HCT116 (cell line): ENCODE results near the gene CACNA2D3.

ENCODE experiments used
- EGR1 ChIP-seq: IDR thresholded peaks from 2 replicates; pipeline ENCODE4 v1.6.1; 2012; ENCODE audit warnings: low read depth
- EZH2 ChIP-seq: fragments of 200-600 bp; sonication (generic); IDR thresholded peaks from 2 replicates; pipeline ENCODE4 v1.6.1; 2017; ENCODE audit warnings: antibody characterized with exemption, mixed run types
- EZH2phosphoT487 ChIP-seq: fragments of 200-600 bp; IDR thresholded peaks from 2 replicates; pipeline ENCODE4 v1.6.1; 2018; ENCODE audit warnings: antibody characterized with exemption, borderline replicate concordance
- JUND ChIP-seq: IDR thresholded peaks from 2 replicates; pipeline ENCODE4 v1.6.1; 2012
- MAX ChIP-seq: IDR thresholded peaks from 2 replicates; pipeline ENCODE4 v1.6.1; 2012
- POLR2A ChIP-seq: IDR thresholded peaks from 2 replicates; pipeline ENCODE4 v1.7.0; 2011; ENCODE audit warnings: borderline replicate concordance; ENCODE audit not compliant: insufficient read depth, insufficient read length; ENCODE audit errors: extremely low read depth
- POLR2AphosphoS5 ChIP-seq: IDR thresholded peaks from 2 replicates; pipeline ENCODE4 v1.6.1; 2011; ENCODE audit warnings: mild to moderate bottlenecking, low read depth, low read length, moderate library complexity
- RAD21 ChIP-seq: IDR thresholded peaks from 2 replicates; pipeline ENCODE4 v1.6.1; 2012; ENCODE audit warnings: low read depth, mild to moderate bottlenecking
- SRF ChIP-seq: IDR thresholded peaks from 2 replicates; pipeline ENCODE4 v1.6.1; 2012; ENCODE audit warnings: low read depth
- TCF7L2 ChIP-seq: IDR thresholded peaks from 2 replicates; pipeline ENCODE4 v1.7.0; 2011; ENCODE audit warnings: borderline replicate concordance, inconsistent platforms; ENCODE audit not compliant: insufficient read depth, insufficient read length; ENCODE audit errors: extremely low read depth
- ZFX ChIP-seq: fragments of 450-650 bp; IDR thresholded peaks from 2 replicates; pipeline ENCODE4 v1.6.1; 2017
- ZNF274 ChIP-seq: fragments of 200-500 bp; sonication (Bioruptor generic); IDR thresholded peaks from 2 replicates; pipeline ENCODE4 v1.6.1; 2014; ENCODE audit warnings: mild to moderate bottlenecking, low read depth, low read length, inconsistent platforms
- TF ChIP-seq, protein P1 (sequence below), 3 experiments: fragments of 200-600 bp in 1 of 3; sonication (generic) in 1 of 3; IDR thresholded peaks in 2 of 3; conservative IDR thresholded peaks in 1 of 3; 2 replicates each; pipeline ENCODE4 v1.5.1; 2012 to 2017; ENCODE audit warnings: low read depth in 2 of 3, low read length in 2 of 3, antibody characterized with exemption in 1 of 3, borderline replicate concordance in 1 of 3, control low read depth in 1 of 3, mild to moderate bottlenecking in 1 of 3, mixed read lengths in 1 of 3, mixed run types in 1 of 3, moderate library complexity in 1 of 3; ENCODE audit not compliant: insufficient read depth in 1 of 3
- TF ChIP-seq, protein P2 (sequence below): IDR thresholded peaks from 2 replicates; pipeline ENCODE4 v1.6.1; 2012; ENCODE audit warnings: low read depth

- TF ChIP-seq EZH2phosphoT487 (no peak), POLR2A (no peak), TCF7L2 (no peak), EGR1 (no peak), RAD21 (no peak), EZH2 (no peak), SRF (no peak), JUND (no peak), POLR2AphosphoS5 (no peak), ZFX (no peak), MAX (no peak), ZNF274 (no peak)
- TF ChIP-seq, protein P1, sequence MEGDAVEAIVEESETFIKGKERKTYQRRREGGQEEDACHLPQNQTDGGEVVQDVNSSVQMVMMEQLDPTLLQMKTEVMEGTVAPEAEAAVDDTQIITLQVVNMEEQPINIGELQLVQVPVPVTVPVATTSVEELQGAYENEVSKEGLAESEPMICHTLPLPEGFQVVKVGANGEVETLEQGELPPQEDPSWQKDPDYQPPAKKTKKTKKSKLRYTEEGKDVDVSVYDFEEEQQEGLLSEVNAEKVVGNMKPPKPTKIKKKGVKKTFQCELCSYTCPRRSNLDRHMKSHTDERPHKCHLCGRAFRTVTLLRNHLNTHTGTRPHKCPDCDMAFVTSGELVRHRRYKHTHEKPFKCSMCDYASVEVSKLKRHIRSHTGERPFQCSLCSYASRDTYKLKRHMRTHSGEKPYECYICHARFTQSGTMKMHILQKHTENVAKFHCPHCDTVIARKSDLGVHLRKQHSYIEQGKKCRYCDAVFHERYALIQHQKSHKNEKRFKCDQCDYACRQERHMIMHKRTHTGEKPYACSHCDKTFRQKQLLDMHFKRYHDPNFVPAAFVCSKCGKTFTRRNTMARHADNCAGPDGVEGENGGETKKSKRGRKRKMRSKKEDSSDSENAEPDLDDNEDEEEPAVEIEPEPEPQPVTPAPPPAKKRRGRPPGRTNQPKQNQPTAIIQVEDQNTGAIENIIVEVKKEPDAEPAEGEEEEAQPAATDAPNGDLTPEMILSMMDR (IDR thresholded peaks at IDR 0.05 in 2 of 3, conservative IDR thresholded peaks at IDR 0.05 in 1 of 3; ENCODE audit: borderline replicate concordance in 1 of 3, insufficient read depth in 1 of 3, low read depth in 2 of 3, low read length in 2 of 3) = no peak
- TF ChIP-seq, protein P2, sequence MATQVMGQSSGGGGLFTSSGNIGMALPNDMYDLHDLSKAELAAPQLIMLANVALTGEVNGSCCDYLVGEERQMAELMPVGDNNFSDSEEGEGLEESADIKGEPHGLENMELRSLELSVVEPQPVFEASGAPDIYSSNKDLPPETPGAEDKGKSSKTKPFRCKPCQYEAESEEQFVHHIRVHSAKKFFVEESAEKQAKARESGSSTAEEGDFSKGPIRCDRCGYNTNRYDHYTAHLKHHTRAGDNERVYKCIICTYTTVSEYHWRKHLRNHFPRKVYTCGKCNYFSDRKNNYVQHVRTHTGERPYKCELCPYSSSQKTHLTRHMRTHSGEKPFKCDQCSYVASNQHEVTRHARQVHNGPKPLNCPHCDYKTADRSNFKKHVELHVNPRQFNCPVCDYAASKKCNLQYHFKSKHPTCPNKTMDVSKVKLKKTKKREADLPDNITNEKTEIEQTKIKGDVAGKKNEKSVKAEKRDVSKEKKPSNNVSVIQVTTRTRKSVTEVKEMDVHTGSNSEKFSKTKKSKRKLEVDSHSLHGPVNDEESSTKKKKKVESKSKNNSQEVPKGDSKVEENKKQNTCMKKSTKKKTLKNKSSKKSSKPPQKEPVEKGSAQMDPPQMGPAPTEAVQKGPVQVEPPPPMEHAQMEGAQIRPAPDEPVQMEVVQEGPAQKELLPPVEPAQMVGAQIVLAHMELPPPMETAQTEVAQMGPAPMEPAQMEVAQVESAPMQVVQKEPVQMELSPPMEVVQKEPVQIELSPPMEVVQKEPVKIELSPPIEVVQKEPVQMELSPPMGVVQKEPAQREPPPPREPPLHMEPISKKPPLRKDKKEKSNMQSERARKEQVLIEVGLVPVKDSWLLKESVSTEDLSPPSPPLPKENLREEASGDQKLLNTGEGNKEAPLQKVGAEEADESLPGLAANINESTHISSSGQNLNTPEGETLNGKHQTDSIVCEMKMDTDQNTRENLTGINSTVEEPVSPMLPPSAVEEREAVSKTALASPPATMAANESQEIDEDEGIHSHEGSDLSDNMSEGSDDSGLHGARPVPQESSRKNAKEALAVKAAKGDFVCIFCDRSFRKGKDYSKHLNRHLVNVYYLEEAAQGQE = no peak
Measured at GRCh38 chr3:54706738-54707137, 584.4 kb downstream of the CACNA2D3 start.
